HCT116 (cell line): ENCODE results near the gene LMTK3. TPM values are rescaled to one million over a fixed set of nuclear protein-coding genes. Genes with fewer than 3 reads are reported as not detected.

ENCODE experiments used
- ATAC-seq: fragments of 200-7000 bp; cut with Tn5 transposase; 2 replicates; pipeline ENCODE4 v1.9.1; 2020; ENCODE audit warnings: mild to moderate bottlenecking, moderate library complexity
- BruUV-seq: library from RNA; stranded (reverse); fragments of 400-500 nt; replicated peaks from 2 replicates; lab custom pipeline; 2021; lab: Mats Ljungman, UMichigan
- CTCF ChIA-PET: fragments of 300-600 bp; sonication (Branson Sonifier 250); formaldehyde crosslinking; loops from one replicate; lab custom pipeline; 2021; ENCODE audit warnings: antibody characterized with exemption; lab: Charles Lee
- POLR2A ChIA-PET: fragments of 300-600, 350-600 bp; sonication (Branson Sonifier 250); formaldehyde crosslinking; loops from one replicate; lab custom pipeline; 2021; ENCODE audit warnings: antibody characterized with exemption; lab: Charles Lee
- RAD21 ChIA-PET, 2 experiments: fragments of 300-600 bp; sonication (Branson Sonifier 250); formaldehyde crosslinking; loops; one replicate each; lab custom pipeline; 2023; ENCODE audit warnings: low total read pairs in 2 of 2; ENCODE audit not compliant: uncharacterized antibody in 2 of 2, unreplicated experiment in 2 of 2, low non-redundant PET in 1 of 2; lab: Charles Lee
- DNase-seq: peaks from one replicate; pipeline ENCODE4 v3.0.0-alpha.2; 2010; ENCODE audit warnings: low read depth, low spot score
- H2AFZ ChIP-seq: fragments of 200-600 bp; shearing (Covaris generic), sonication (generic); 2 replicates; pipeline ENCODE4 v1.6.1; 2017; ENCODE audit warnings: low read depth, mixed run types, mixed read lengths, antibody characterized with exemption, low read length; ENCODE audit not compliant: poor library complexity, severe bottlenecking
- H3K27ac ChIP-seq: 2 replicates; pipeline ENCODE4 v1.5.1; 2012; ENCODE audit warnings: low read depth, low read length
- H3K27me3 ChIP-seq: fragments of 200-600 bp; sonication (generic); 2 replicates; pipeline ENCODE4 v1.6.1; 2016; ENCODE audit warnings: mixed run types, low read length, mixed read lengths; ENCODE audit not compliant: insufficient read depth
- H3K36me3 ChIP-seq, 2 experiments: fragments of 200-500 bp in 1 of 2; fragments of 200-600 bp in 1 of 2; sonication (Bioruptor generic) in 1 of 2; sonication (generic) in 1 of 2; 2 replicates each; pipeline versions ENCODE4 v1.5.1 to v1.6.1; 2014 to 2016; ENCODE audit warnings: low read length in 2 of 2, inconsistent platforms in 1 of 2, mixed read lengths in 1 of 2, mixed run types in 1 of 2; ENCODE audit not compliant: insufficient read depth in 2 of 2, control insufficient read depth in 1 of 2
- H3K4me1 ChIP-seq, 2 experiments: fragments of 200-600 bp in 1 of 2; sonication (generic) in 1 of 2; 2 replicates each; pipeline versions ENCODE4 v1.5.1 to v1.6.1; 2012 to 2017; ENCODE audit warnings: low read length in 2 of 2, inconsistent platforms in 1 of 2, mild to moderate bottlenecking in 1 of 2, mixed read lengths in 1 of 2, mixed run types in 1 of 2, moderate library complexity in 1 of 2; ENCODE audit not compliant: insufficient read depth in 2 of 2, control insufficient read depth in 1 of 2
- H3K4me2 ChIP-seq: fragments of 200-600 bp; sonication (generic); 2 replicates; pipeline ENCODE4 v1.6.1; 2017; ENCODE audit warnings: mixed run types, low read length, mixed read lengths
- H3K4me3 ChIP-seq, 2 experiments: fragments of 200-600 bp in 1 of 2; sonication (generic) in 1 of 2; replicated peaks in 1 of 2; 2 replicates each; pipeline ENCODE4 v1.5.1; 2011 to 2016; ENCODE audit warnings: low read length in 2 of 2, control low read depth in 1 of 2, low read depth in 1 of 2, mild to moderate bottlenecking in 1 of 2, mixed read lengths in 1 of 2, mixed run types in 1 of 2
- H3K79me2 ChIP-seq: fragments of 200-600 bp; sonication (generic); 2 replicates; pipeline ENCODE4 v1.6.1; 2017; ENCODE audit warnings: mild to moderate bottlenecking, mixed run types, low read length, moderate library complexity, mixed read lengths; ENCODE audit not compliant: insufficient read depth
- H3K9ac ChIP-seq: fragments of 200-600 bp; sonication (generic); 2 replicates; pipeline ENCODE4 v1.6.1; 2016; ENCODE audit warnings: low read length, mixed read lengths
- H3K9me2 ChIP-seq: fragments of 200-600 bp; sonication (generic), shearing (Covaris generic); 2 replicates; pipeline ENCODE4 v1.6.1; 2017; ENCODE audit warnings: mixed run types, mild to moderate bottlenecking, moderate library complexity; ENCODE audit not compliant: insufficient read depth
- H3K9me3 ChIP-seq, 2 experiments: fragments of 200-500 bp in 1 of 2; fragments of 200-600 bp in 1 of 2; sonication (Bioruptor generic) in 1 of 2; sonication (generic) in 1 of 2; 2 replicates each; pipeline ENCODE4 v1.6.1; 2014 to 2017; ENCODE audit warnings: low read length in 2 of 2, mixed read lengths in 2 of 2, inconsistent platforms in 1 of 2, low read depth in 1 of 2, mild to moderate bottlenecking in 1 of 2, mixed run types in 1 of 2, moderate library complexity in 1 of 2; ENCODE audit not compliant: control insufficient read depth in 1 of 2, insufficient read depth in 1 of 2
- H4K20me1 ChIP-seq: fragments of 200-600 bp; sonication (generic), shearing (Covaris generic); 2 replicates; pipeline ENCODE4 v1.6.1; 2017; ENCODE audit warnings: mixed run types, mild to moderate bottlenecking, moderate library complexity; ENCODE audit not compliant: insufficient read depth
- CBX3 ChIP-seq: IDR thresholded peaks from 2 replicates; pipeline ENCODE4 v1.6.1; 2012; ENCODE audit warnings: low read depth
- CEBPB ChIP-seq: IDR thresholded peaks from 2 replicates; pipeline ENCODE4 v1.6.1; 2012; ENCODE audit warnings: low read depth
- CTCF ChIP-seq, 3 experiments: fragments of 200-600 bp in 1 of 3; sonication (generic) in 1 of 3; IDR thresholded peaks in 2 of 3; conservative IDR thresholded peaks in 1 of 3; 2 replicates each; pipeline ENCODE4 v1.5.1; 2012 to 2017; ENCODE audit warnings: low read depth in 2 of 3, low read length in 2 of 3, antibody characterized with exemption in 1 of 3, borderline replicate concordance in 1 of 3, control low read depth in 1 of 3, mild to moderate bottlenecking in 1 of 3, mixed read lengths in 1 of 3, mixed run types in 1 of 3, moderate library complexity in 1 of 3; ENCODE audit not compliant: insufficient read depth in 1 of 3
- EGR1 ChIP-seq: IDR thresholded peaks from 2 replicates; pipeline ENCODE4 v1.6.1; 2012; ENCODE audit warnings: low read depth
- EZH2 ChIP-seq: fragments of 200-600 bp; sonication (generic); IDR thresholded peaks from 2 replicates; pipeline ENCODE4 v1.6.1; 2017; ENCODE audit warnings: antibody characterized with exemption, mixed run types
- EZH2phosphoT487 ChIP-seq: fragments of 200-600 bp; IDR thresholded peaks from 2 replicates; pipeline ENCODE4 v1.6.1; 2018; ENCODE audit warnings: antibody characterized with exemption, borderline replicate concordance
- FOSL1 ChIP-seq: IDR thresholded peaks from 2 replicates; pipeline ENCODE4 v1.6.1; 2012; ENCODE audit warnings: low read depth
- JUND ChIP-seq: IDR thresholded peaks from 2 replicates; pipeline ENCODE4 v1.6.1; 2012
- MAX ChIP-seq: IDR thresholded peaks from 2 replicates; pipeline ENCODE4 v1.6.1; 2012
- POLR2A ChIP-seq: IDR thresholded peaks from 2 replicates; pipeline ENCODE4 v1.7.0; 2011; ENCODE audit warnings: borderline replicate concordance; ENCODE audit not compliant: insufficient read depth, insufficient read length; ENCODE audit errors: extremely low read depth
- RAD21 ChIP-seq: IDR thresholded peaks from 2 replicates; pipeline ENCODE4 v1.6.1; 2012; ENCODE audit warnings: low read depth, mild to moderate bottlenecking
- REST ChIP-seq: IDR thresholded peaks from 2 replicates; pipeline ENCODE4 v1.6.1; 2012; ENCODE audit warnings: low read depth
- SIN3A ChIP-seq: IDR thresholded peaks from 2 replicates; pipeline ENCODE4 v1.6.1; 2012; ENCODE audit warnings: low read depth
- SRF ChIP-seq: IDR thresholded peaks from 2 replicates; pipeline ENCODE4 v1.6.1; 2012; ENCODE audit warnings: low read depth
- TCF7L2 ChIP-seq: IDR thresholded peaks from 2 replicates; pipeline ENCODE4 v1.7.0; 2011; ENCODE audit warnings: borderline replicate concordance, inconsistent platforms; ENCODE audit not compliant: insufficient read depth, insufficient read length; ENCODE audit errors: extremely low read depth
- ZFX ChIP-seq: fragments of 450-650 bp; IDR thresholded peaks from 2 replicates; pipeline ENCODE4 v1.6.1; 2017
- ZNF274 ChIP-seq: fragments of 200-500 bp; sonication (Bioruptor generic); IDR thresholded peaks from 2 replicates; pipeline ENCODE4 v1.6.1; 2014; ENCODE audit warnings: mild to moderate bottlenecking, low read depth, low read length, inconsistent platforms
- intact Hi-C: fragments of 100-400 bp; cut with micrococcal nuclease; formaldehyde crosslinking; loops from 2 replicates; pipeline ENCODE4 v1.10.0; 2022
- total RNA-seq: library from RNA; stranded (reverse); gene quantifications from one replicate; pipeline ENCODE4 v1.2.1, GENCODE V29; 2021; ENCODE audit not compliant: unreplicated experiment

Gene LMTK3
- total RNA-seq, 1 experiment from 2014 or later = 19.9 TPM

GRCh38 chr19:48469934-48470680 lies 41.5 kb downstream of the LMTK3 start:
- no peak for ATAC-seq
- intact Hi-C loops = loop anchor here (2.0 kb wide), 1 partner anchor 19 kb away; no protein-coding TSS in a partner anchor
- CTCF ChIA-PET = interaction anchor here (1.1 to 1.5 kb wide), 2 partner anchors 19 to 114 kb away, joined by 3 to 6 read pairs; no protein-coding TSS in a partner anchor
- Histone ChIP-seq H3K27ac (peak overlapping the region; percentile 94), H3K27me3 (no peaks in the 10 kb centered on the region), H3K9me3 (no peaks in the 10 kb centered on the region), H3K36me3 (peaks cover 32 to 38% of the 10 kb centered on the region in 2 experiments), H3K9ac (peak overlapping the region; percentile 96), H4K20me1 (no peaks in the 10 kb centered on the region), H3K4me1 (peaks cover 11 to 25% of the 10 kb centered on the region in 2 experiments), H3K79me2 (peaks cover 18% of the 10 kb centered on the region), H3K4me3 (peak overlapping the region; percentile 88 to 90), H3K9me2 (no peaks in the 10 kb centered on the region), H2AFZ (no peak overlapping the region), H3K4me2 (peak overlapping the region; percentile 93)
- TF ChIP-seq JUND = no peak
- no peak for TF ChIP-seq ZFX
- no peak for TF ChIP-seq EGR1
- no peak for TF ChIP-seq SIN3A
- TF ChIP-seq CTCF (IDR thresholded peaks at IDR 0.05 in 2 of 3, conservative IDR thresholded peaks at IDR 0.05 in 1 of 3; ENCODE audit: borderline replicate concordance in 1 of 3, insufficient read depth in 1 of 3, low read depth in 2 of 3, low read length in 2 of 3) = no peak
- TF ChIP-seq RAD21 = no peak
- TF ChIP-seq CBX3 = no peak
- no peak for TF ChIP-seq EZH2
- no peak for TF ChIP-seq TCF7L2
- TF ChIP-seq FOSL1 = no peak
- TF ChIP-seq CEBPB = no peak
- no peak for TF ChIP-seq ZNF274
- no peak for TF ChIP-seq REST
- TF ChIP-seq MAX = no peak
- no peak for TF ChIP-seq SRF
- no peak for TF ChIP-seq EZH2phosphoT487
- no peak for TF ChIP-seq POLR2A
- RAD21 ChIA-PET = no interaction called here
- POLR2A ChIA-PET = interaction anchor here (0.6 to 1.3 kb wide), 2 partner anchors 18 to 32 kb away, joined by 3 to 6 read pairs; no protein-coding TSS in a partner anchor
- DNase-seq = no peak
- no TSS peak for BruUV-seq
